Ovary (tissue), 9 donors: ENCODE measurements around the gene CCDC102A. TPM values are rescaled to one million over a fixed set of nuclear protein-coding genes. Genes with fewer than 3 reads are reported as not detected.

Source experiments
- DNase-seq, 5 donors: peaks; one replicate each; pipeline ENCODE4 v3.0.0-alpha.2; 2019 to 2020
- H3K27ac ChIP-seq, 2 donors: fragments of 200-600 bp; one replicate each; pipeline versions ENCODE4 v1.5.1 to v1.8.0; 2019 to 2022
- H3K27me3 ChIP-seq: fragments of 200-600 bp; one replicate; pipeline ENCODE4 v1.8.0; 2022
- H3K36me3 ChIP-seq: fragments of 200-600 bp; sonication (generic); one replicate; pipeline ENCODE4 v1.5.1; 2019
- H3K4me1 ChIP-seq: one replicate; pipeline ENCODE4 v1.8.1; 2013; ENCODE audit warnings: mild to moderate bottlenecking, moderate library complexity; ENCODE audit not compliant: insufficient read depth
- H3K4me3 ChIP-seq: fragments of 200-600 bp; sonication (generic); one replicate; pipeline ENCODE4 v1.5.1; 2017
- H3K9me3 ChIP-seq, 2 donors: fragments of 200-600 bp in 1 of 2; sonication (generic) in 1 of 2; one replicate each; pipeline versions ENCODE4 v1.5.1 to v1.8.1; 2013 to 2019; ENCODE audit warnings: mild to moderate bottlenecking in 1 of 2, moderate library complexity in 1 of 2
- EP300 ChIP-seq: sonication (generic); formaldehyde crosslinking; IDR thresholded peaks from one replicate; pipeline ENCODE4 v1.6.1; 2017; ENCODE audit warnings: antibody characterized with exemption
- POLR2A ChIP-seq: fragments of 450-650 bp; IDR thresholded peaks from one replicate; pipeline ENCODE4 v1.6.1; 2017; ENCODE audit warnings: antibody characterized with exemption, mild to moderate bottlenecking, moderate library complexity
- WGBS, 3 donors: extraction: QIAGEN DNeasy Blood & Tissue Kit in 1 of 3; methylation state at CpG; one replicate each; pipeline versions ENCODE4 v1.1.5 to v1.1.7; 2013 to 2017; 5-methylcytosine and 5-hydroxymethylcytosine counted together
- intact Hi-C, 4 donors: fragments of 100-400 bp; cut with DNase I; formaldehyde crosslinking; loops; one replicate each; pipeline versions ENCODE4 v1.11.0 to v1.15.1; 2022 to 2023
- polyA plus RNA-seq, 2 donors: library from polyadenylated mRNA; stranded (reverse); fragments of 200-250 nt in 1 of 2; fragments of 350-450 nt in 1 of 2; fragmentation: Illumina TruSeq in 1 of 2; extraction: RNeasy Lipid Tissue Mini Kit (QIAGEN cat#74804) in 1 of 2; gene quantifications; one replicate each; pipeline ENCODE4 v1.2.3, GENCODE V29; 2013 to 2014
- total RNA-seq, 7 donors: library from RNA; depleted of rRNA in 2 of 7; stranded (reverse); fragments of >200 nt in 2 of 7; fragmentation: NEBNext Ultra II Directional in 3 of 7; extraction: Animal tissue kit (Norgen Biotek cat#: 25700) in 3 of 7; gene quantifications; one replicate each; pipeline versions ENCODE4 v1.1.0 to v1.2.4, GENCODE V29; 2016 to 2023
- TF ChIP-seq, protein P1 (sequence below), 3 donors: fragments of 450-650 bp in 2 of 3; fragments of 200-600 bp in 1 of 3; IDR thresholded peaks; one replicate each; pipeline versions ENCODE4 v1.5.1 to v1.8.0; 2016 to 2022; ENCODE audit warnings: antibody characterized with exemption in 3 of 3, mild to moderate bottlenecking in 1 of 3
- donor health status: DM: no; HTN: no; CAD: no; lungs with moderate emphysema.
- donor health status: DM: no; HTN: no; CAD: no.
- donor health status: Bipolar disorder and iron deficiency.
- donor health status: DM: yes; HTN: yes; CAD: no.
- donor health status: DM: no; HTN: no; CAD: no.
- donor health status: DM: yes; HTN: yes; CAD: no.

CCDC102A gene
- total and polyA plus RNA-seq, 9 donors = 5.9 to 22.4 (median 12.5) TPM

DNA sequence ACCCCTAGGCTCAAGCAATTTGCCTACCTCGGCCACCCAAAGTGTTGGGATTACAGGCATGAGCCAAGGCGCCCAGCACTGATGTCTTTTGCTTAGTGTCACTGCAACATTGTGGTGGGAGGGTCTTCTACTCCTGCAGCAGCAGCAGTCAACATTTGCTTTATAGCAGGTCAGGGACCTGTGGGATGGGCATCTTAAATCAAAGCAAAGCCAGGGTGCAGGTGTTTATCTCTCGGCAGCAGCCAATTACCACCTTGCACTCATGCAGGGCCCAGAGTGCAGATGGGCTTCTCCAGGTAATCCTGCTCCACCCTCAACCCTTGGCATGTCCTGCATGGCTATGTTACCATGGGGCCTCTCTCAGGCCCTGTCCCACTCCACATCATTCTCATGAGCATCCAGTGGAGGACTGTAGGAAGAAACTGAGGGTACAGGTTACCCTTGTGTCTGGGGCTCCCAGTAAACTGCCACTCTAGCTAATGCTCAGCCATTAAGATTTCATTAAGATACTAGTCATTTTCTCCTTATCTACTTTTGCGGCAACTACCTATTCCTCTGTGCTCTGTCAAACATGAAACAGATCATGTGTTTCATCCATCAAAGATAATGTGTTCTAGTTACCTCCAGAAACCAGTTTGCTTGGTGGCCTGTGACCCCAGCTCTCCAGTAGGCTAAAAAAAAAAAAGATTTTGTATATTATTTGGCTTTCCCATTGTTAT, 22.9 kb upstream of the CCDC102A start:
- H3K27ac ChIP-seq = no peak overlapping the region
- no peaks in the 10 kb centered on the region for H3K27me3 ChIP-seq
- intact Hi-C loops = no loop called here
- H3K4me3 ChIP-seq = no peak overlapping the region
- peak in 1 of 5 donors; percentile 5 for DNase-seq
- WGBS, 3 donors = 51 to 58% (median 51%) methylated on average over 4 of the region's 4 CpGs
- H3K4me1 ChIP-seq = no peaks in the 10 kb centered on the region
- peaks cover 0 to 3% of the 10 kb centered on the region in 2 donors for H3K9me3 ChIP-seq
- H3K36me3 ChIP-seq = no peaks in the 10 kb centered on the region
- TF ChIP-seq EP300 (no peak), POLR2A (no peak)
- TF ChIP-seq, protein P1, sequence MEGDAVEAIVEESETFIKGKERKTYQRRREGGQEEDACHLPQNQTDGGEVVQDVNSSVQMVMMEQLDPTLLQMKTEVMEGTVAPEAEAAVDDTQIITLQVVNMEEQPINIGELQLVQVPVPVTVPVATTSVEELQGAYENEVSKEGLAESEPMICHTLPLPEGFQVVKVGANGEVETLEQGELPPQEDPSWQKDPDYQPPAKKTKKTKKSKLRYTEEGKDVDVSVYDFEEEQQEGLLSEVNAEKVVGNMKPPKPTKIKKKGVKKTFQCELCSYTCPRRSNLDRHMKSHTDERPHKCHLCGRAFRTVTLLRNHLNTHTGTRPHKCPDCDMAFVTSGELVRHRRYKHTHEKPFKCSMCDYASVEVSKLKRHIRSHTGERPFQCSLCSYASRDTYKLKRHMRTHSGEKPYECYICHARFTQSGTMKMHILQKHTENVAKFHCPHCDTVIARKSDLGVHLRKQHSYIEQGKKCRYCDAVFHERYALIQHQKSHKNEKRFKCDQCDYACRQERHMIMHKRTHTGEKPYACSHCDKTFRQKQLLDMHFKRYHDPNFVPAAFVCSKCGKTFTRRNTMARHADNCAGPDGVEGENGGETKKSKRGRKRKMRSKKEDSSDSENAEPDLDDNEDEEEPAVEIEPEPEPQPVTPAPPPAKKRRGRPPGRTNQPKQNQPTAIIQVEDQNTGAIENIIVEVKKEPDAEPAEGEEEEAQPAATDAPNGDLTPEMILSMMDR (IDR thresholded peaks at IDR 0.05) = no peak

DNA sequence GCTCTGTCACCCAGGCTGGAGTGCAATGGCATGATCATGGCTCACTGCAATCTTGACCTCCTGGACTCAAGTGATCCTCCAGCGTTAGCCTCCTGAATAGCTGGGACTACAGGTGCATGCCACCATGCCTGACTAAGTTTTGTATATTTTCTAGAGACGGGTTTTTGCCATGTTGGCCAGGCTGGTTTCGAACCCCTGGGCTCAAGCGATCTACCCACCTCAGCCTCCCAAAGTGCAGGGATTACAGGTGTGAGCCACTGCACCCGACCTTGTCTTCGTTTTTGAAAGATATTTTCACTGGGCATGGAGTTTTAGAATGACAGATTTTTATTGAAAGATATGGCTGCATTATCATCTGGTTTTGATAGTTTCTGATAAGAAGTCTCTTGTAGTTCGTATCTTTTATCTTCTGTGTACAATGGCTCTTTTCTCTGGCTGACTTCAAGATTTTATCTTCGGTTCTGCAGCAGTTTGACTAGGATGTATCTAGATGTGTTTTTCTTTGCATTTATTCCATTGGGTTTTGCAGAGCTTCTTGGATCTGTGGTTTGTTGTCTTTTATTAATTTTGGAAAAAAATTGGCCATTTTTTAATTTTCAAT, 20.7 kb upstream of the CCDC102A start:
- no peaks in the 10 kb centered on the region for H3K36me3 ChIP-seq
- H3K4me1 ChIP-seq = no peaks in the 10 kb centered on the region
- no peak overlapping the region for H3K27ac ChIP-seq
- intact Hi-C loops = no loop called here
- peaks cover 0 to 3% of the 10 kb centered on the region in 2 donors for H3K9me3 ChIP-seq
- H3K27me3 ChIP-seq = no peaks in the 10 kb centered on the region
- TF ChIP-seq, protein P1 (IDR thresholded peaks at IDR 0.05) = no peak
- no peak for TF ChIP-seq EP300
- no peak for TF ChIP-seq POLR2A
- WGBS, 3 donors = 69 to 79% (median 76%) methylated on average over 8 of the region's 8 CpGs
- H3K4me3 ChIP-seq = no peak overlapping the region
- DNase-seq = no peak

DNA sequence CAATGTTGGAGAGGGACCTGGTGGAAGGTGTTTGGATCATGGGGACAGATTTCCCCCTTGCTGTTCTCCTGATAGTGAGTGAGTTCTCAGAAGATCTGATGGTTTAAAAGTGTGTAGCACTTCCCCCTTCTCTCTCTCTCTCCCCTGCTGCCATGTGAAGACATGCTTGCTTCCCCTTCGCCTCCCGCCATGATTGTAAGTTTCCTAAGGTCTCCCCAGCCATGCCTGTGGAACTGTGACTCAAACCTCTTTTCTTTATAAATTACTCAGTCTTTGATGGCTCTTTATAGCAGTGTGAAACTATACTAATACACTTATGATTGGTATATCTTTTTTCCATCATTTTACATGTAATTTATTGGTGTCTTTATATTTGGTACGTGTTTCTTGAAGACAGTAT, 19.5 kb upstream of the CCDC102A start:
- H3K27ac ChIP-seq = no peak overlapping the region
- no peak overlapping the region for H3K4me3 ChIP-seq
- no peak for DNase-seq
- no peaks in the 10 kb centered on the region for H3K27me3 ChIP-seq
- intact Hi-C loops = no loop called here
- no peaks in the 10 kb centered on the region for H3K4me1 ChIP-seq
- H3K36me3 ChIP-seq = no peaks in the 10 kb centered on the region
- TF ChIP-seq POLR2A = no peak
- TF ChIP-seq, protein P1 (IDR thresholded peaks at IDR 0.05) = no peak
- no peak for TF ChIP-seq EP300
- H3K9me3 ChIP-seq = peaks cover 0 to 3% of the 10 kb centered on the region in 2 donors
- 82 to 90% (median 85%) methylated on average over 3 of the region's 3 CpGs for WGBS, 3 donors

DNA sequence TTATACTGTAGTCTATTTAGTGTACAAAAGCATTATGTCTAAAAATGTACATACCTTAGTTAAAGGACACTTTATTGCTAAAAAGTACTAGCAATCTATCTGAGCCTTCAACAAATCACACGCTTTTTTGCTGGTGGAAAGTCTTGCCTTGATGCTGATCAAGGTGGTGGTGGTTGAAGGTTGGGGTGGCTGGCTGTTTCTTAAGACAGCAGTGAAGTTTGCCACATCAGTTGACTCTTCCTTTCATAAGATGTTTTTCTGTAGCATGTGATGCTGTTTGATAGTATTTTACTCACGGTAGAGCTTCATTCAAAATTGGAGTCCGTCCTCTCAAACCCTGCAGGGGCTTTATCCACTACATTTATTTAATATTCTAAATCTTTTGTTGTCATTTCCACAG, 14.7 kb upstream of the CCDC102A start:
- H3K27me3 ChIP-seq = no peaks in the 10 kb centered on the region
- 93 to 95% (median 94%) methylated on average over 3 of the region's 3 CpGs for WGBS, 3 donors
- intact Hi-C loops = no loop called here
- H3K9me3 ChIP-seq = no peaks in the 10 kb centered on the region
- H3K27ac ChIP-seq = no peak overlapping the region
- H3K4me3 ChIP-seq = no peak overlapping the region
- no peak for DNase-seq
- no peak for TF ChIP-seq EP300
- TF ChIP-seq, protein P1 (IDR thresholded peaks at IDR 0.05) = no peak
- no peak for TF ChIP-seq POLR2A
- H3K36me3 ChIP-seq = no peaks in the 10 kb centered on the region
- no peaks in the 10 kb centered on the region for H3K4me1 ChIP-seq
